GM12872 (cell line): ENCODE data around the gene TEF.

ENCODE experiments used
- TF ChIP-seq, protein P1 (sequence below): IDR thresholded peaks from 3 replicates; pipeline ENCODE4 v1.5.1; 2011; ENCODE audit warnings: low read depth, mild to moderate bottlenecking, low read length, moderate library complexity; ENCODE audit not compliant: insufficient read depth

The TEF gene

DNA sequence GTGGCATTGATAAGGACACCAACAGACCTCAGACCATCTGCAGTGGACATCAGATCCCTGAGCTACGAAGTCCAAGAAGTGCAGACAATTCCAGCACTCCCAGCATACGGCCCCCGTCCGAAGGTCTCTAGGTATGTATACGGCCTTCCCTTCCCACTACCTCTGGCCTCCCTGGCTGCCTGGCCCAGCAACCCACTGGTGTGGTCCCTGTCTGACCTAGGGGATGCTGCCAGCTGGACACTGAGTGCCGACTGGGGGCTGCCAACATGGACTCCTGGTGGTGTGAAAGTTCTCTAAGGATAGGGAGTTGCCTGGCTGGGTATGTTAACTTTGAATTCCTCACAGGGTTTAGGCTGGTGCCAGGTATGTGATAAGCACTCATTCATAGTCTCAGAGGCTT lies 17.5 kb upstream of the TEF start:
- TF ChIP-seq, protein P1, sequence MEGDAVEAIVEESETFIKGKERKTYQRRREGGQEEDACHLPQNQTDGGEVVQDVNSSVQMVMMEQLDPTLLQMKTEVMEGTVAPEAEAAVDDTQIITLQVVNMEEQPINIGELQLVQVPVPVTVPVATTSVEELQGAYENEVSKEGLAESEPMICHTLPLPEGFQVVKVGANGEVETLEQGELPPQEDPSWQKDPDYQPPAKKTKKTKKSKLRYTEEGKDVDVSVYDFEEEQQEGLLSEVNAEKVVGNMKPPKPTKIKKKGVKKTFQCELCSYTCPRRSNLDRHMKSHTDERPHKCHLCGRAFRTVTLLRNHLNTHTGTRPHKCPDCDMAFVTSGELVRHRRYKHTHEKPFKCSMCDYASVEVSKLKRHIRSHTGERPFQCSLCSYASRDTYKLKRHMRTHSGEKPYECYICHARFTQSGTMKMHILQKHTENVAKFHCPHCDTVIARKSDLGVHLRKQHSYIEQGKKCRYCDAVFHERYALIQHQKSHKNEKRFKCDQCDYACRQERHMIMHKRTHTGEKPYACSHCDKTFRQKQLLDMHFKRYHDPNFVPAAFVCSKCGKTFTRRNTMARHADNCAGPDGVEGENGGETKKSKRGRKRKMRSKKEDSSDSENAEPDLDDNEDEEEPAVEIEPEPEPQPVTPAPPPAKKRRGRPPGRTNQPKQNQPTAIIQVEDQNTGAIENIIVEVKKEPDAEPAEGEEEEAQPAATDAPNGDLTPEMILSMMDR, result no peak

DNA sequence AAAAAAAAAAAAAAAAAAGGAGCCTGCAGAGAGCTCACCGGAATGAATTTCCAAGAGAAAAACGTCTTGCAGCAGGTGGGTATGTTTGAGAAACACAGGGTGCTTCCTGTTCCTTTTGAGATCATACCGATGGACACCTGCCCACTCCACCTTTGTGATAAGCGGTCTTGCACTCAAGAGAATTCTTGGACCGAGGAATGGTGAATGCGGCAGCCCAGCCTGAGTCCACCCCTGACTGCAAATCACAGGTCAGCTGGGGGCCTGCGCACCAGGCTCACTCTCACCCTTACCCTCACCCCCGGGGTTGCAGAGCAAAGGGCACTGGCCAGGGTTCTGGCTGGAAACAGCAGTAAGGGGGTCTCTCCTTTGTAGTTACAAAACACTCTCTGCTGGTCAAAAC lies 16.8 kb upstream of the TEF start:
- TF ChIP-seq, protein P1, result no peak

DNA sequence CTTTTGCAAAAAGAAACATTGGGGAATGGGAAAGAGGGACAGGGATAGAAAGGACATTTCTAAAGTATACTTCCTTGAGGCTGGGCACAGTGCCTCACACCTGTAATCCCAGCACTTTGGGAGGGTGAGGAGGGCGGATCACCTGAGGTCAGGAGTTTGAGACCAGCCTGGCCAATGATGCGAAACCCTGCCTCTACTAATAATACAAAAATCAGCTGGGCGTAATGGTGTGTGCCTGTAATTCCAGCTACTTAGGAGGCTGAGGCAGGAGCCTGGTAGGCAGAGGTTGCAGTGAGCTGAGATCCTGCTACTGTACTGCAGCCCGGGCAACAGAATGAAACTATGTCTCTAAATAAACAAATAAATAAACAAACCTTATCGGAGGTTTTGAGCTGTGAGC lies 16.3 kb upstream of the TEF start:
- TF ChIP-seq, protein P1, result no peak

DNA sequence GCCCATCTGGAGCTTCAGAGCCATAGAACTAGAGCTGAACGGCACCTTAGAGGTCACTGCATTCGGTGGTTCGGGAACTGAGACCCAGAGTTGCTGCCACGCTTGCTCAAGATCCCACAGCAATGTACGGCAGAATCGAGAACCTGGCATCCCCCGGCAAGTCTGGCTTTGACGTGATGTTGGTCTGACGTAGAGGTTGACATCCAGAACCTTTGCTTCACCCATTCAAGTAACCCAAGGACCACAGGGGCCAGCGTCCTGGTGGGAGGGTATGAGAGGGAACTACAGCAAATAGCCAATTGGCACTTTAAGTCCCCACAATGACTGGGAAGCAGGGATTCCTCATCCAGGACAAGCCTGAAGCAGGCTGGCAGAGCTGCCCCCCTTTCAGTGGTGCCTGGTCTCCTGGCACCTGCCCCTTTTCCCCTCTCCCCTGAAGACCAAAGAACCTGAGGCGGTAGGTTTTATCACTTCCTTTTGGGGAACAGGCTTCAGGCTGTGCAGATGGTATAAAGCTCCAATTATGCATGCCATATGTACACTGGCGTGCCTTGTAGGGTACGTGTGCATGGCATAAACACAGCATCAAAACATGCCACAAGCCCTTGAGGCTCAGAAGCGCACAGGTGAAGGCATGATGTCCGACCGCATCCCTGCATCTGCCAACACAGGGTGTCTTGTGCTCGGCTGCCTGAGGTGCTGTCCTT lies 15.3 kb upstream of the TEF start:
- TF ChIP-seq, protein P1, result no peak

DNA sequence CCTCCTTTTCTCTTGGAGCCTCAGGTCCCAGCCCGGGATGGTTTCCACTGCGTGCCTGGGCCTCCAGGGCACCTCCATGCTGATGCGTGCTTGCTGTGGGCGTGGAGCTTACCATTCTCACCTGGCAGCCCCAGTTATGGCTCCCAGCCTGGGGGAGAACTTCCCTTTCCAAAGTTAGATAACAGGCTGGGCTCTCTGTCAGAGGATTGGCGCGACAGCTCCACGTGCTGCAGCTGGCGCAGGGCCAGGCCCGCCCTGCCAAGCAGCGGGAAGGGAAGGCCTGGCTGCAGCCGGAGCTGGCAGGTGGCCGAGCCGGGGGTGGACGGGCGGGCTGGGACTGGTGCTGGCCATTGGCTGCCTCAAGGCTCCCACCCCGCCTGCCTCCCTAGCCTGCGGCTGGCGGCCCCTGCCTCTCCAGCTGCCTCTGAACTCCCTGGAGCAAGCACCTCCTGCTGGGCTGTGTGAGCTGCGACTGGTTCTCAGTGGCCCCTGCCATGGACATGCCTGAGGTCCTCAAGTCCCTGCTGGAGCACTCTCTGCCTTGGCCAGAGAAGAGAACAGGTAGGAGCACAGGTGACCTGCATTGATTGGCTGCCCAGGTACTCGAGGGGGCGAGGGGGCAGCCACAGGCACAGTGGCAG lies 14.6 kb upstream of the TEF start:
- TF ChIP-seq, protein P1, result no peak

DNA sequence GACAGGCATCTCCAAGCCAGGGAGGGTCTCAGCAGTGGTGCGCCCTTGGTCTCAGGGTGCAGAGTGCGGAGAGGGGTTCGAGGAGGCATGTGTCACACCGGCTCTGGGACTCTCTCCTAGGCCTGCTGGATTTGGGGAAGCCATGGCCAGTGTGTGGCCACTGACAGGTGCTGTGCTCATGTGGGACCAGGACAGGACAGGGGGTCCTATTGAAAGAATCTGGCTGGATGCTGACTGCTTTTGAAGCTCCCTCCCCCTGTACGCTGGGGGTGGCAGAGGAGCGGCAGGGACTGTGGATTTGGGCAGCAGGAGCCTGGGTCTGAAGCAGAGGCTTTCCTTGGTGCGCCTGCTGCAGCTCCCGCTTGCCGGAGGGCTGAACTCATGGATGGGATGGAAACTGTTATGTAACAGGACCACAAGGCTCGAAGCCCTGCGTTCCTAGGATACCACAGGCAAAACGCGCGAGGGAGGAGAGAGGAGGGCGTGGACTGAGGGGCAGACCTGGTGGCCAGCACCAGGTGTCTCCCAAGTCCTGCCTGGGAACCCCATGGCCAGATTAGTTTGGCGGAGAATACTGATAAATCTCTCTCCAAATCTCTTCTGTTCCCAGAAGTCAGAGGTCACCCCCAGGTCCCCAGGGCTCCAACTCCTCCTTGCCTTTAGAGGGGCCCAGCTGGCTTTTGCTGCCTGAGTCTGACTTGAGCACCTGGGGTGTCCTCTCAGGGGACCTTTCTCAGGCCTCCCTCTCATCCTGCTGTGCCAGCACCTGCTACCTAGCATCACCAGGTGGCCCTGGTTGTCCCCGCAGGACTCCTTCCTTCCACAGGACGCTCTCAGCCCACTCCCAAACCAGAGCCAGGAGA lies 13.8 kb upstream of the TEF start:
- TF ChIP-seq, protein P1, result no peak

DNA sequence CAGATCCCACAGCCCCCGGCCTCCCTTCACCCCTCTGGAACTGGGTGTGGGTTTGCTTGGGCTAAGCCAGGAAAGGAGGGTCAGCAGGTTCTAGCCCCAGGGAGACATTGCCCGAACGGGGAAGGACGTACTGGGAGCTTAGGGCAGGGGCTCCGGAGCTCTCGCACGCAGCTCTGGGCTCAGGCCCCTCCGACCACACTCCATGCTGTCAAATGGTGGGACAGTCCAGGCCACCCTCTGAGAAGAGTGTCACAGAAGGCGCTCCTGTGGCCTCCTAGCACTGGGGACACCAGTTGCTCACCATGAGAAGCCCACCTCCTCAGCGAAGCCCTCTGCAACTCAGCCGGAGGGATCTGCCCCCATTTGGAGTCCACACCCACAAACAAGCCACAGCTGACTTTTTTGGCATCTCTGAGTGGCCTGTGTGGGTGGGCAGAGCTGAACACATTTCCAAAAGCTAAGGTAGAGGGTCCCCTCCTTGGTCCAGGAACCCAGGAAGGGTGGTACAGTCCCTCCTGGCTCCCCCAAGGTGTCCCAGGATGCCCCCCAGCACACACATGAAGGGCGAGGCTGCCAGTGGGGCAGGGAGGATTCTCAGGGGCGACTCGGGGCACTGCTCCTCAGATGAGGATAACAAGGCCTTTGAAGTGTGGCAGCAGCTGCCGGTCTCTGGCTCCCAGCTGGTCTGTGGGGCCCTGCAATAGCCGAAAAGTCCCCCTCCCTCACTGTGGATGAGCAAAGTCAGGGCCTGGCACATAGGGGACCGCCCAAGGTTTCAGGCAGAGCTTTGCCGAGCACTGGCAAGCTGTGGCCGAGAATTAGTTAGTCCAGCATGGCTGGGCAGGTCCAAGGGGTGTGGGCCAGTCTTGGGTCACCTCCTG lies 13.0 kb upstream of the TEF start:
- TF ChIP-seq, protein P1, result no peak
